ENCODE measurements around the gene PPP2R5C.

PPP2R5C gene

DNA sequence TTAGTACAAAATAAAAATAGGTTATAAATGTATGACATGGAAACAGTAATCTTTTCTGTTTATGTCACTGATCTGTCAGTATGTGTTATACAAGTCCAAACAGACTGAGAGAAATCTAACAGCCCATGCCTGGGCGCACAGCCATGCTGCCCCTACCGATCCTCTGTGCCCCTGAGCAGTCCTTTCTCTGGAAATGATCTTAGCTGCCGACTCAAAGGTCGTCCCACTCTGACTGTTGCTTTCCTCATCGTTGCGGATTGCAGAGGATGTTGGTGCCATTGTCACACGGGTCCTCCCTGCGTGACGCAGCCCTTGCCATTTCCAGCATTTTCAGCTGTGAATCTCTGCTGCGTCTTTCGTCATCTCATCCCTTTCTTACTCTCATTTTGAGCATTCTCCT lies 119.9 kb downstream of the PPP2R5C start:
- in situ Hi-C loops (cut with MboI; ENCODE audit: low pct_unique_long_range_greater_than_20kb, low sequenced_read_pairs, unreplicated experiment), result no loop called here
- DNase-seq (ENCODE audit: low spot score), result no peak
- TF ChIP-seq, protein P1, sequence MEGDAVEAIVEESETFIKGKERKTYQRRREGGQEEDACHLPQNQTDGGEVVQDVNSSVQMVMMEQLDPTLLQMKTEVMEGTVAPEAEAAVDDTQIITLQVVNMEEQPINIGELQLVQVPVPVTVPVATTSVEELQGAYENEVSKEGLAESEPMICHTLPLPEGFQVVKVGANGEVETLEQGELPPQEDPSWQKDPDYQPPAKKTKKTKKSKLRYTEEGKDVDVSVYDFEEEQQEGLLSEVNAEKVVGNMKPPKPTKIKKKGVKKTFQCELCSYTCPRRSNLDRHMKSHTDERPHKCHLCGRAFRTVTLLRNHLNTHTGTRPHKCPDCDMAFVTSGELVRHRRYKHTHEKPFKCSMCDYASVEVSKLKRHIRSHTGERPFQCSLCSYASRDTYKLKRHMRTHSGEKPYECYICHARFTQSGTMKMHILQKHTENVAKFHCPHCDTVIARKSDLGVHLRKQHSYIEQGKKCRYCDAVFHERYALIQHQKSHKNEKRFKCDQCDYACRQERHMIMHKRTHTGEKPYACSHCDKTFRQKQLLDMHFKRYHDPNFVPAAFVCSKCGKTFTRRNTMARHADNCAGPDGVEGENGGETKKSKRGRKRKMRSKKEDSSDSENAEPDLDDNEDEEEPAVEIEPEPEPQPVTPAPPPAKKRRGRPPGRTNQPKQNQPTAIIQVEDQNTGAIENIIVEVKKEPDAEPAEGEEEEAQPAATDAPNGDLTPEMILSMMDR (IDR thresholded peaks at IDR 0.05; ENCODE audit: extremely low read depth, insufficient read depth, missing control alignments), result no peak

GRCh38 chr14:101882141-101882935 lies 120.8 kb downstream of the PPP2R5C start:
- TF ChIP-seq, protein P1 (IDR thresholded peaks at IDR 0.05; ENCODE audit: extremely low read depth, insufficient read depth, missing control alignments), result no peak
- in situ Hi-C loops (cut with MboI; ENCODE audit: low pct_unique_long_range_greater_than_20kb, low sequenced_read_pairs, unreplicated experiment), result no loop called here
- DNase-seq (ENCODE audit: low spot score), result no peak

GRCh38 chr14:101884089-101884933 lies 122.8 kb downstream of the PPP2R5C start:
- in situ Hi-C loops (cut with MboI; ENCODE audit: low pct_unique_long_range_greater_than_20kb, low sequenced_read_pairs, unreplicated experiment), result no loop called here
- TF ChIP-seq, protein P1 (IDR thresholded peaks at IDR 0.05; ENCODE audit: extremely low read depth, insufficient read depth, missing control alignments), result no peak
- no peak for DNase-seq (ENCODE audit: low spot score)

- in situ Hi-C loops (cut with MboI; ENCODE audit: low pct_unique_long_range_greater_than_20kb, low sequenced_read_pairs, unreplicated experiment), result no loop called here
- DNase-seq (ENCODE audit: low spot score), result no peak
Measured at GRCh38 chr14:101884934-101885576, 123.5 kb downstream of the PPP2R5C start.

DNA sequence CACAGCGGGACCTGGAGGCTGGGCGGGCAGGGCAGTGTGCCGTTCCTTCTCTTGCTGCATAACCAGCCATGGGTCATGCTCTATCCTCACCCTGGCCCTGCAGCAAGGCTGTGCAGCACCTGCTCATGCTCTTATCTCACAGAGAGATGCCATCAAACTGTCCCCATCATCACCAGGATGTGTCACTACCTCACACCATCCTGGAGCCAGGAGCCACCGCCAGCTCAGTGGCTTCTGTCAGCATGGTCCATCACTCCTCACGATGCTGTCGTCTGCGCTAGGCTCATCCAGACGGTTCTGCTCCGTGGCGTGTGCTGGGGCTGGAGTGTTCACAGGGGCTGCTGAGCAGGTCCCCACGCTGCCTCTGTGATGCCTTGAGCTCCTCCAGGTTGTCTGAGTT lies 125.7 kb downstream of the PPP2R5C start:
- TF ChIP-seq, protein P1 (IDR thresholded peaks at IDR 0.05; ENCODE audit: extremely low read depth, insufficient read depth, missing control alignments), result no peak
- DNase-seq (ENCODE audit: low spot score), result no peak

More at GRCh38 chr14:101884934-101885576, 123.5 kb downstream of the PPP2R5C start:
- TF ChIP-seq, protein P1 (IDR thresholded peaks at IDR 0.05; ENCODE audit: extremely low read depth, insufficient read depth, missing control alignments), result no peak

DNA sequence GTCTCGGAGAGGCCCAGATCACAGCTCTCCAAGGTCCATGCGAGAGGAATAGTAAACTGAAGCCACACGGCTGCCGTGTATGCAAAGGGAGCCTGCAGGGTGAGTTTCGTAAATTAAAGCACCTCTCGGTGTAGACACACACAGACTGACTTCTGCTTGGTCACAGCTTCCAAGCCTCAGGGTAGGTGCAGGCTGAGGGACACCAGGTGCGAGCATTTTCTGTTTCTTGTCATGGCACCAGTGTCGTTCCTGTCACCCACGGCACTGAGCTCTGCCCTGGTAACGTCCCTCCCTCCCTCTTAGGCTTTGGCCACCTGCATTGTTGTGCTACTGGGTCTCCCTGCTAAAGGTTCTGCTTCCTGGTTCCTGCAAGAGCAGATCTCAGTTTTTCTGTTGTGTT lies 126.7 kb downstream of the PPP2R5C start:
- in situ Hi-C loops (cut with MboI; ENCODE audit: low pct_unique_long_range_greater_than_20kb, low sequenced_read_pairs, unreplicated experiment), result no loop called here
- DNase-seq (ENCODE audit: low spot score), result no peak
- TF ChIP-seq, protein P1 (IDR thresholded peaks at IDR 0.05; ENCODE audit: extremely low read depth, insufficient read depth, missing control alignments), result no peak

More for the DNA sequence above, 125.7 kb downstream of the PPP2R5C start:
- in situ Hi-C loops (cut with MboI; ENCODE audit: low pct_unique_long_range_greater_than_20kb, low sequenced_read_pairs, unreplicated experiment), result no loop called here
